Endodermal cell (in vitro differentiated cells): ENCODE measurements around the gene ARFRP1. TPM values are rescaled to one million over a fixed set of nuclear protein-coding genes. Genes with fewer than 3 reads are reported as not detected.

Experiments
- DNase-seq: peaks from one replicate; pipeline ENCODE4 v3.0.0-alpha.2; 2017
- H3K27ac ChIP-seq: 2 replicates; pipeline ENCODE4 v1.5.1; 2013; ENCODE audit warnings: mild to moderate bottlenecking, low read depth, low read length, moderate library complexity
- H3K27me3 ChIP-seq: 2 replicates; pipeline ENCODE4 v1.6.1; 2013; ENCODE audit warnings: mild to moderate bottlenecking, low read length, moderate library complexity; ENCODE audit not compliant: insufficient read depth, control insufficient read depth, poor library complexity, severe bottlenecking
- H3K36me3 ChIP-seq: 2 replicates; pipeline ENCODE4 v1.7.0; 2013; ENCODE audit warnings: mild to moderate bottlenecking, low read length, moderate library complexity; ENCODE audit not compliant: control insufficient read depth, insufficient read depth
- H3K4me1 ChIP-seq: one replicate; pipeline ENCODE4 v1.7.0; 2013; ENCODE audit warnings: low read length; ENCODE audit not compliant: control insufficient read depth, insufficient read depth
- H3K4me3 ChIP-seq: 2 replicates; pipeline ENCODE4 v1.5.1; 2013; ENCODE audit warnings: mild to moderate bottlenecking, low read length, moderate library complexity
- H3K9ac ChIP-seq: 2 replicates; pipeline ENCODE4 v1.6.1; 2013; ENCODE audit warnings: mild to moderate bottlenecking, low read length, moderate library complexity; ENCODE audit not compliant: poor library complexity, severe bottlenecking; ENCODE audit errors: extremely low read depth
- H3K9me3 ChIP-seq: 2 replicates; pipeline ENCODE4 v1.6.1; 2013; ENCODE audit warnings: mild to moderate bottlenecking, low read length, moderate library complexity; ENCODE audit not compliant: control insufficient read depth
- H3K27ac Mint-ChIP-seq: 2 replicates; pipeline ENCODE4 v1.8.0; 2020; ENCODE audit warnings: mixed read lengths
- H3K27me3 Mint-ChIP-seq: 2 replicates; pipeline ENCODE4 v1.8.0; 2021; ENCODE audit warnings: mild to moderate bottlenecking, mixed read lengths; ENCODE audit not compliant: insufficient read depth
- H3K36me3 Mint-ChIP-seq: 2 replicates; pipeline ENCODE4 v1.8.0; 2020; ENCODE audit warnings: low read depth, mixed read lengths
- H3K4me1 Mint-ChIP-seq: 2 replicates; pipeline ENCODE4 v1.8.0; 2020; ENCODE audit warnings: mixed read lengths
- H3K4me3 Mint-ChIP-seq: 2 replicates; pipeline ENCODE4 v1.8.0; 2020; ENCODE audit warnings: mild to moderate bottlenecking, moderate library complexity, mixed read lengths
- H3K9me3 Mint-ChIP-seq: 2 replicates; pipeline ENCODE4 v1.8.0; 2020; ENCODE audit warnings: mild to moderate bottlenecking, mixed read lengths
- CTCF ChIP-seq: fragments of 200-600 bp; sonication (generic); conservative IDR thresholded peaks from 2 replicates; pipeline ENCODE4 v1.5.0; 2021; ENCODE audit warnings: antibody characterized with exemption, mild to moderate bottlenecking
- WGBS, 2 experiments: methylation state at CpG; one replicate each; pipeline versions ENCODE4 v1.1.5 to v1.1.7; 2013; ENCODE audit warnings: missing lambda C conversion rate in 2 of 2, mixed read lengths in 1 of 2; ENCODE audit not compliant: insufficient coverage in 1 of 2, insufficient read length in 1 of 2; 5-methylcytosine and 5-hydroxymethylcytosine counted together
- total RNA-seq, 2 donors: library from RNA; stranded (reverse); fragmentation: NEBNext Ultra II Directional in 1 of 2; extraction: Animal tissue kit (Norgen Biotek cat#: 25700) in 1 of 2; gene quantifications; 2 replicates in 1 of 2; 3 replicates in 1 of 2; pipeline ENCODE4 v1.2.1, GENCODE V29; 2021

The ARFRP1 gene
- total RNA-seq, 2 donors from 2014 or later: 41.6 to 46.2 TPM

DNA sequence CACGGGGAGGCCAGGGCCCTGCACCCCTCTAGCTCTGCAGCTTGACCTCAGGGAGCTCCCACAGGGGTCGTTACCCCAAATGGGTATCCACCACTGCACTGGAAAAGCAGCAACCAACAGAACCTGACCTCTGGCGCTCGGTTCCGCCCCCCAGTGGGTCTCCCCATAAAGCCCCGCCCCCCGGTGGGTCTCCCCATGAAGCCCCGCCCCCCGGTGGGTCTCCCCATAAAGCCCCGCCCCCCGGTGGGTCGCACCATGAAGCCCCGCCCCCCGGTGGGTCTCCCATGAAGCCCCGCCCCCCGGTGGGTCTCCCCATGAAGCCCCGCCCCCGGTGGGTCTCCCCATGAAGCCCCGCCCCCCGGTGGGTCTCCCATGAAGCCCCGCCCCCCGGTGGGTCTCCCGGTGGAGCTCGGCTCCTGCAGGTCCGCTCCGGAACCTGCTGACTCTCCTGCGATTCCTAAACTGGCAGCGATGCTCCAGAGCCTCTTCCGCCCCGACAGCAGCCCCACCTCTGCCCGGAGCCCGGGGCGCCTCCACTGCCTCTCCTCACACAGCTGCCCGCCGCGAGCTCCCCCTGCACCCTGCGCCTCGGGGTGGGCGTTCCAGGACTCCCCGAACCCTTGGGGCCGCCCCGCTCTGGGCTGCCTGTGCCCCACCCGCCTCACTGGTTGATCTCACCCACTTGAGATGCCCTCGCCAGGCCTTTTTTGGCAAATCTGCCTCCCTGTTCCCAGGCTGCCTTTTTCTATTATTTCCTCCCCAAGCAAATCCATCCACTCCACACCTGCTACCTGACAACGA is 43.9 kb upstream of the ARFRP1 start:
- 90 to 93% methylated on average over 20 to 37 of the region's 45 CpGs for WGBS, 2 experiments
- H3K36me3 ChIP-seq: peaks cover 12% of the 10 kb centered on the region
- no peaks in the 10 kb centered on the region for H3K9me3 Mint-ChIP-seq
- no peaks in the 10 kb centered on the region for H3K4me1 ChIP-seq
- H3K4me3 ChIP-seq: no peak overlapping the region
- peak; percentile 60 for DNase-seq
- peak overlapping the region; percentile 53 for H3K27ac ChIP-seq
- no peaks in the 10 kb centered on the region for H3K27me3 ChIP-seq
- peaks cover 6% of the 10 kb centered on the region for H3K36me3 Mint-ChIP-seq
- TF ChIP-seq CTCF: no peak
- H3K4me3 Mint-ChIP-seq: no peak overlapping the region
- H3K27me3 Mint-ChIP-seq: no peaks in the 10 kb centered on the region
- peaks cover 6% of the 10 kb centered on the region for H3K4me1 Mint-ChIP-seq
- no peak overlapping the region for H3K27ac Mint-ChIP-seq
- H3K9me3 ChIP-seq: no peaks in the 10 kb centered on the region
- no peak overlapping the region for H3K9ac ChIP-seq

DNA sequence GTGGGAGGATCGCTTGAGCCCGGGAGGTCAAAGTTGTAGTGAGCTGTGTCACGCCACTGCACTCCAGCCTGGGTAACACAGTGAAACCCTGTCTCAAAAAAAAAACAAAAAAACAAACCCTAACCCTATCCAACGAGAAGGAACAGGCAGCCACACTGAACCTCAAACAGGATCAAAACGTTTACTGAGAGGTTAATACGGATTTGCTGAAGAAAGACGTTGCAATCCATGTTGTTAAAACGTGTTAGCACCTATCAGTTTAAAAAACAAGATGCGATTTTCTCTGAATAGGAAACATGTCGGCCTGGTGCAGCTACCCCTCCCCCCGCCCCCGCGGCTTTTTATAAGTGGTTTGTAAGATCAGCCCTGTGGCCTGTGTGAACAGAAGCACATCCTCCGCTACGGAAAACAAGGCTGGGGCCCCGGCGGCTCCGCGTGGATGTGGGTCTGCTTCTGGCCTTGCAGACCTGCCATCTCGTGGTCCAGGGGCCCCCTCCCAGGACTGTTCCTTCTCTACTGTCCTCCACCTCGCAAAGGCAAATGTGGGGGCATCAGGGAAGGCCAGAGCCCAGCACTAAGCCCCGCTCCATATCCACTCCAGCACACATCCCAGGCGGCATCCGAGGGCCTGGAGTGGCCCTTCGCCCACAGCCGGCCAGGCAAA is 43.2 kb upstream of the ARFRP1 start:
- Mint-ChIP-seq H3K27ac (no peak overlapping the region), H3K4me3 (no peak overlapping the region), H3K27me3 (no peaks in the 10 kb centered on the region), H3K9me3 (no peaks in the 10 kb centered on the region), H3K36me3 (peaks cover 6% of the 10 kb centered on the region), H3K4me1 (peaks cover 6% of the 10 kb centered on the region)
- no peaks in the 10 kb centered on the region for H3K9me3 ChIP-seq
- H3K4me1 ChIP-seq: no peaks in the 10 kb centered on the region
- peak overlapping the region; percentile 53 for H3K27ac ChIP-seq
- TF ChIP-seq CTCF: no peak
- no peak overlapping the region for H3K9ac ChIP-seq
- DNase-seq: peak; percentile 67
- WGBS, 2 experiments: 78 to 88% methylated on average over 17 to 26 of the region's 26 CpGs
- no peaks in the 10 kb centered on the region for H3K27me3 ChIP-seq
- peaks cover 12% of the 10 kb centered on the region for H3K36me3 ChIP-seq
- H3K4me3 ChIP-seq: no peak overlapping the region

DNA sequence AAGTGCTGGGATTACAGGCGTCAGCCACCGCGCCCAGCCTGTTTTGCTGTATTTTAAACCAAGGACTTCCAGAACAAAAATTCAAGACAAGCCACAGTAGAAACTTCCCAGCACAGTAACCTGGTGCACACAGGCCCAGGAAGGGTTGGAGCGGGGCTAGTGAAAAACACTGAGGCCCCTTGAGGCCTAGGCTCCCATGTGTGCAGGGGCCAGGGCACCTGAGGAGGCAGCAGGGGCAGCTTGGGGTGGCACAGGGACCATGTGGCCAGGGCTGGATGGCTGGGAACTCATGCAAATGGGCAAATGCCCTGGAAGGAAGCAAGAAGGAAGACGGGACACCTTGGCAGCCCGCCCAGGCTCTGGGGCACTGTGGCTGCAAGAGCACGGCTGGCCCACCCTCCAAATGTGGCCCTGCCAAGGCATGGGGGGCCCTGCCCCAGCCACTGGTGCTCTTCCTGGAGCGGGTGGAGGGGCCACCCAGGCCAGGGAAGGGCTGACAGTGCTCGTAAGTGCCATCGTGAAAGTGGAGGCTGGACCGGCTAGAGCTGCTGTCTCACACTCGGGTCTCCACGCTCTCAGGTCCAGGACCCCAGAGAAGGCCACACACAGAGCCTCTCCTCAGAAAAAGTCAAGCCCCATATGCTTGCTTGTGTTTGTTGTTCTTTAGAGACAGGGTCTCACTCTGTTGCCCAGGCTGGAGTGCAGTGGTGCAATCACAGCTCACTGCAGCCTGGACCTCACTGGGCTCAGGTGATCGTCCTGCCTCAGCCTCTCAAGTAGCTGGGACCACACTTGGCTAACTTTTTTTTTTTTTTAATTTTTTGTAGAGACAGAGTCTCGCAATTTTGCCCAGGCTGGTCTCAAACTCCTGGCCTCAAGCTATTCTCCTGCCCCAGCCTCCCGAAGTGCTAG is 42.1 kb upstream of the ARFRP1 start:
- Histone ChIP-seq H3K9me3 (no peaks in the 10 kb centered on the region), H3K4me1 (no peaks in the 10 kb centered on the region), H3K36me3 (peaks cover 6% of the 10 kb centered on the region), H3K27ac (no peak overlapping the region), H3K27me3 (no peaks in the 10 kb centered on the region), H3K4me3 (no peak overlapping the region), H3K9ac (no peak overlapping the region)
- TF ChIP-seq CTCF: no peak
- Mint-ChIP-seq H3K36me3 (peaks cover 12% of the 10 kb centered on the region), H3K9me3 (no peaks in the 10 kb centered on the region), H3K27me3 (no peaks in the 10 kb centered on the region), H3K4me1 (peaks cover 6% of the 10 kb centered on the region), H3K27ac (no peak overlapping the region), H3K4me3 (no peak overlapping the region)
- 94 to 95% methylated on average over 8 to 16 of the region's 16 CpGs for WGBS, 2 experiments
- DNase-seq: peak; percentile 35
